NCI-H524 (cell line): ENCODE results near the gene MRAS.
"Not testable (repeated sequence)": the region's sequence is repeated elsewhere in the genome, so short reads cannot be mapped to it uniquely, and the experiment has no call there.

Experiments
- DNase-seq, 2 experiments: peaks; one replicate each; lab custom pipeline; 2025; lab: John Stamatoyannopoulos, UW

Gene MRAS

GRCh38 chr3:138367326-138367850 lies 19.0 kb downstream of the MRAS start:
- DNase-seq = no peak

DNA sequence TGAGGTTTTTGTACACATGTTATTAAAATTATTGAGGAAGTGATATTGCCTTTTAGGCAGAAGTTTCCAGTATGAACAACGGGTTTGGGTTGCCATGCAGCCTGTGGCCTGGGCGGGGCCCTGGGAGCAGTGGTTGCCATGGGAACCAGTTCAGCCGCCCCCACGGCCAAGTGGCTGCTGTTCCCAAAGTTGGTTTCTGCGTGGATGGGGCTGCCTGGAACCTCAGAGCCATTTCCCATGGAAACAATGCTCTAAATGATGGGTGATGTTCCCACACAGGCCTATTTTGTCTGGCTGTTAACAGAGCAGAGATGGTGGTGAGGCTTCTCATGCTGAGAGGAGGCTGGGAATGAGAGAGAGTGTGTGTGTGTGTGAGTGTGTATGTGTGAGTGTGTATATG lies 19.5 kb downstream of the MRAS start:
- no peak for DNase-seq

GRCh38 chr3:138369151-138369900 lies 20.9 kb downstream of the MRAS start:
- DNase-seq = no peak

GRCh38 chr3:138370321-138370720 lies 21.9 kb downstream of the MRAS start:
- no peak for DNase-seq

DNA sequence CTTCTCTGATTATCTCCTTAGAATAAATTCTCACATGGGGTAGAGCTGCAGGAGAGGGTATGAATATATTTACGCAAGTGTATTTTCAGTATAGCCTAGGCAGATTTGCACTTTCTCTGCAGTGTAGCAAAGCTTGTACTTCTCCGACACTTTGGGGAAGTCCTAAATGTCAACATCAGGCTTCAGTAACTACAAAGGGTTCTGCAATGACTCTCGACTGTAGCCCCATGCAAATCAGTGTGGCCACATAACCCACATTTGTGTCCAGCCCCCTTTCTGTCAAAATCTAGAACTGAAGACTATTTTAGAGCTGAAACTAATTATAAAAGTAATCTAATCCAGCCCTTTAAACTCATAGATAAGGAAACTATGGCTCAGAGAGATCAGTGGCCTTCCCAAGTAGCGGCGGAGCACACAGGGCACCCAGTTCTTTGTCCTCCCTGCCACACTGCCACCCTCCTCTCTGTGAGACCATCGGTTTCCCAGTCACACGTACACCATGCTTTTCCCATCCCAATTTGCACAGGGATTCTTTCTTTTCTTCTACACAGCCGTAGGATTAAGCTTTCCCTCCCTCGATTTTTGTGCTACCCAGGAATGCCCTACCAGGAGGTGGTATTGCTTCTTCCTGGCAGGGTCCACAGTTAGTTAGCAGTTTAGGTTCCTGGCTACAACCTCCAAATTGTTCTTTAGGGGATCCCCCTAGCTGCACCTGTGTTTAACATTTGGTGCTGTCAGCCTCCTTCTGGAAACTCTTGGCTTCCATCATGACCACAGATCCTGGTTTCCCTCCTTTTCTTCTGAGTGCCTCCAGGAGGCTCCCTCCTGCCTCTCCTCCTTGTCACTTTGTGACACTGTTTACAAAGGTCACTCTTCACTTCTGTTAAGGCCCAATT lies 22.9 kb downstream of the MRAS start:
- no peak for DNase-seq

DNA sequence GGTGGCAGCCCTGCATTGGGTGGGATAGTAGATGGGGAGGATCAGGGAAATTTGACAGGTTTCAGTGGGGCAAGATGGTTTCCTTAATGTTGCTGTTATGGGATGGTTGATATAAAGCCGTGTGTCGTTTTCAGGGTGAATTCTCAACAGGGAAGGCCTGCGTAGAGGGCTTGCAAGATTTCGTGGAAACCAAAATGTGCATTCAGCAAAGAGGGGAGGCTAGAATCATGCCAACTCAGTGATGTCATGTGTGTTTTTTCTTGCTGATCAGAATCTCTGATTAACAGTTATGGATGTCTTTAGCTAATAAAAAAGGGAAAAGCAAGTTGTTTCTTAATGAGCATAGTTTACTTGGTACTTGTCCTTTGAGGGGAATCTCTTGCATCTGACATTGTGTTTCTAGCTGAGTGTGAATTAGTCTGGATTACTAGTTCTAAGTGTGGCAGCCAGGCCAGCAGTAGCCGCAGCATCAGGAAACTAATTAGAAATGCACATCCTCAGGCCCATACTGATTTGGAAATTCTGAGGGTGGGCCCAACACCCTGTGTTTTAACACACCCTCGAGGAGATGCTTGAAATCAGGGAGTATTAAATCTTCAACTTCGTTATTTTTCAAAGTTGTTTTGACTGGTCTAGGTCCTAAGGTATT lies 24.8 kb downstream of the MRAS start:
- DNase-seq = no peak

- DNase-seq = no peak
Measured at GRCh38 chr3:138373736-138374094, 25.3 kb downstream of the MRAS start.

DNA sequence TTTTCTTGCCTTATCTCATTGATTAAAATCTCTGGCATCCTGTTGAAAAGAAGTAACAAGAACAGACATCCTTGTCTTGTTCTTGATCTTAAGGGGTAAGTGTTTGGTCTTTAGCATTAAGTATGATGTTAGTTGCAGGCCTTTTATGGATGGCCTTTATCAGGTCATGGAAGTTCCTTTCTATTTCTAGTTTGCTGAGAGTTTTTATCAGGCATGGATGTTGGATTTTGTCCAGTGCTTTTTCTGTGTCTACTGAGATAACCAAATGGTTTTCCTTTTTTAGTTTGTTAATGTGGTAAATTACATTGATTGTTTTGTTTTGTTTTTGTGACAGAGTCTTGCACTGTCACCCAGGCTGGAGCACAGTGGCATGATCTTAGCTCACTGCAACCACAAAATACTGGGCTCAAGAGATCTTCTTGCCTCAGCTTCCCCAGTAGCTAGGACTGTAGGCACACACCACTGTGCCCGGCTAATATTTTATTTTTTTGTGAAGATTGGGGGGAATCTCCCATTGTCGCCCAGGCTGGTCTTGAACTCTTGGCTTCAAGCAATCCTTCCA lies 26.3 kb downstream of the MRAS start:
- DNase-seq = no peak

DNA sequence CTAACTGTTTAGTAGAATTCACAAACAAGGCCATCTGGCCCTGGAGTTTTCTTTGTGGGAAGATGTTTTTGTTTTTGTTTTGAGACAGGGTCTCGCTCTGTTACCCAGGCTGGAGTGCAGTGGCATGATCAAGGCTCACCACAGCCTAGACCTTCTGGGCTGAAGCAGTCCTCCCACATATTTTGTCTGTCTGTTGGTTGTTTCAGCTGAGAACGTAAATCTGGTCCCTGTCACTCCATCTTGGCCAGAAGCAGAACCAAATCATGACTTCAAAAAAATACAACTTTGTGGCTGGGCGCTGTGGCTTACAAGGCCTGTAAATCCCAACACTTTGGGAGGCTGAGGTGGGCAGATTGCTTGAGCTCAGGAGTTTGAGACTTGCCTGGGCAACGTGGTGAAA lies 27.1 kb downstream of the MRAS start:
- no peak for DNase-seq

DNA sequence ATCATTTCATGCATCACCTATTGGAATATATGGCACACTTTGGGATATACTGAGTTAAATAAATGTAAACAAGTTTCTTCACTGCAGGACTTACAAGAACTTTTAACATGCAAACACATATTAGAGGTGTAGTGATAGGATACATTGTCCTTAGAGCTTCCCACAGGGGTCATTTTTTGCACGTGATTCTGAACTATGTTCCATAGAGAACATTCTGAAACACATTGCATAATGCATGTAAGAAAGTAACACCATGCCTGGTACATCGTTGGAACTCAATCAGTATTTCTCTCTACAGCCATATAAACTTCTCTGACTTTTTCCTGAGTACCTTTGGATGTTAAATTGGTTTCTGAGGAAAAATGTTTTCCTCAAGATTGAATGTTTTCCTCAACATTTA lies 28.3 kb downstream of the MRAS start:
- DNase-seq = no peak

- DNase-seq = not testable (repeated sequence)
Measured at GRCh38 chr3:138377212-138377611, 28.8 kb downstream of the MRAS start.

DNA sequence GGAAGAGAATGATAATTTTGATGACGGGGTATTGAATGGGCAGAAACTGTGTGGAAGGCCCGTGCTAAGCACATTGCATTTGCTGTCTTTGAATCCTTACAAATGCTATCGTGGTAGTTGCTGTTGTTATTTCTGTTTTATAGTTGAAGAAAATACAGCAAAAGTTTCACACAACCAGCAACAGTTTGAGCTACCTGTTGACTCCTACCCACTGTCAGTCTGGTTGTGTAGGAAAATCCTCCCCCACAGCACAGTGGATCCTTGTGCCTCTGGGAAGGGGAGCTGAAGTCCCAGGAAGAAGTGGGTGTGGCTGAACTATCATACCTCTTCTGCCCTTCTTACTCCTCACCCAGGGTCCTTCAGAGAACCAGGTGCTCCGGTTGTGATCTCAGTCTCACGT lies 29.4 kb downstream of the MRAS start:
- DNase-seq = no peak

DNA sequence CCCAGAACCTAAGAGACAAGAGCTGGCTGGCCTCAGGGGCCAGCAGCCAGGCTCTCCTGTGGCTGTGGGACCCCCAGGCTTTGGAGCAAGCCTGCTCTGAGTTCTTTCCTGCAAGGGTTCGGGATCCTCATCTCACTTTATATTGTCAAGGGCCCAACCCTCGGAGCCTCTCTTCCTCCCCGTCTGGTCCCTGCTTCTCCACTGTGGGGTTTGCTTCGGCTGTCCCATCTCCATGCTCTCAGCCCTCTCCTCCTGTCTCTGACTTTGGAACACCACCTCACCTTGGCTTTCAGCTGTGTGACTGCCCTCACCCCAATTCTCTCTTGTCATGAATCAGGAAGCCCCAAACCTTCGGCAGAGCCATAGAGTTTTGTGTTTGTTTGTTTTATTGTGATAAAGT lies 30.0 kb downstream of the MRAS start:
- DNase-seq = no peak

DNA sequence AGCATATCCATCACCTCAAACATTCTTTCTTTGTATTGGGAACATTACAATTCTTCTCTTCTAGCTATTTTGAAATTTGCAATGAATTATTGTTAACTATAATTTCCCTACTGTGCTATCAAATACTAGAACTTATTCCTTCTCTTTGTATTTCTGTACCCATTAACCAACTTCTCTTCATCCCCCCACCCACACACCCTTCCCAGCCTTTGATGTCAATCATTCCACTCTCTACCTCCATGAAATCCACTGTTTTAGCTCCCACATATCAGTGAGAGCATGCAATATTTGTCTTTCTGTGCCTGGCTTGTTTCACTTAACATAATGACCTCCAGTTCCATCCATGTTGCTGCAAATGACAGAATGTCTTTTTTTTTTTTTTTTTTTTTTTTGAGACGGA lies 30.6 kb downstream of the MRAS start:
- no peak for DNase-seq

DNA sequence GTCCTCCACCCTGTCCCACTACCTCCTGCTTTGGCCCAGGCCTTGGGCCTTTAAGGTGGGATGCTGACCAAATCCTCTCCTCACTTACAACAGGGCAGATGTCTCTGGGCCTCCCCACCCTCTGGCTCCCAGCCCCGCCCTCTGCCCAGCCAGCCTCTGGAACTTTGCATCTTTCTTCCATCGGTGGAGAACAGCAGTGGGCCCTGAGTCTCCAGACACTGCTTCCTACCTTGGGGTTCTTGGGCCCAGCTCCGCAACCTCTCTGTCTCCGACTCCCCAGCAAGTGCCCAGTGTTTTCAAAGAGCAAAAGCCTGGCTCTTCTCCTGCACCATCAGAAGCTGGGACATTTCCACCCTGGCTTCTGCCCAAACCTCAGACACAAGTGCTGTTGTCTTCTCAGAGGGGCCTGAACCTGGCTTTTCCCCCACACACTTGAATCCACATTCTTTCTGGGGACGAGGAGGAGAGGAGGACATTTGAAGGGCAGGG lies 33.1 kb downstream of the MRAS start:
- DNase-seq = no peak

DNA sequence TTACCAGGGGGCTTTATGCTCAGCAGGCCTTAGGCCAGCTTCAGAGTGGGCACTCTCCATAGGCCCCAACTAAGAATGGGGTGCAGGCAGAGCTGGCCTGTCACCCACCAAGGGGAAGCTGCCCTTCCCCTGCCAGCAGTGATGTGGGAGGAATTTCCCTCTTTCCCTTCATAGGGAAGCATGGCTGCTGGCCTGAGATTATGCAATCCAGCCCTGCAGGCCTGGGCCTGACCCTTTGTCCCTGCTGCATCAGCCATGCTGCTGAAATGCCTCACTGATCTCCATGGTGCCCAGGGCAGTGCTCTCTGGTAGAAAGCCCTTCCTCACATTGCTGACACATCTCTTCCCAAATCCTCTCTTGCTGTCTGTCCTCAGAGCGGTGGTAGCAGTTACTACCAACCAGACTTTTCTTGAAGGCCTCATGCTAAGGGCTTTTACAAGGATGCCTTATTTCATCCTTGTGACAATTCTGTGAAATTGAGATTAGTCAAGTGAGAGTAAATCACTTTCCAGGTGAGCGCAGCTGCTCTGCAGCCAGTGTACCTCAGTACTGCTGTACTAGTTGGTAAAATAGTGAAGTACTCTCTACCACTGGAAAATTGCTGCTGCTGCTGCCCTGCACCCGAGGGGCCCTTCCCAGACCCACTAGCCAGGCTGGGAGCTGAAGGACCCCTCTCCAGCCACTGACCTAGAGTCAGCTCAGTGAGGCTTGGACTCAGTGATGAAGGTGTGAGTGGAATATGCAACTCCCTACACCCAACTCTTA lies 33.8 kb downstream of the MRAS start:
- DNase-seq = no peak

DNA sequence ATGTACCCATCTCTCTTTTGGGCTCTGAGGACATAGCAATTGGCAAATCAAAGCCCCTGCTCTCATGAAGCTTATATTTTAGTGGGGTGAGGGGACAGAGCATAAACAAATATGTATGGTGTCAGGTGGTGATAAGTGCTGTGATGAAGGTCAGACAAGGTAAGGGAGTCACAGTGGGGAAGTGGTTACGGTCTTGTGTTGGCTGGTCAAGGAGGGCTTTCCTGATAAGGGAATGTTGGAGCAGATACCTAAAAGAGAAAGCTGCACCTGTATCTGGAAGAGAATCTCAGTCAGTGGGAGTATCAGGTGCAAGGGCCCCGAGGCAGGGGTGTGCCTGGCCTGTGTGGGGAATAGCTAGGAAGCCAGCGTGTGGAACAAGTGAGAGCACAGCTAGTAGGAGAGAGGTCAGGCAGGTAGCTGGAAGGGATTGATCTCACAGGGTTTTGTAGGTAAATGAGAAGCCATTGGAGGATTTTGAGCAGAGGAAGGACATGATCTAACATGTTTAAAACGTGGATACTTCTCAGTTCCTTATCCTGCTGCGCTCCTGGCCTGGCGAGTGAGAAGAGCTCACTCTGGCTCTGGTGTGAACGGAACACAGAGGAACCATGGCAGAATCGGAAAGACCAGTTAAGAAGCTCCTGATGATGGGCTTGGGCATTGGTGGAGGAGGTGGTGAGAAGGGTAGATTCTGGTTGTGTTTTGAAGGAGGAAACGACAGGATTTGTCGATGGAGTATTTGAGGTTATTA lies 35.5 kb downstream of the MRAS start:
- no peak for DNase-seq

GRCh38 chr3:138384531-138384930 lies 36.2 kb downstream of the MRAS start:
- no peak for DNase-seq

- no peak for DNase-seq
Measured at GRCh38 chr3:138384976-138385375, 36.6 kb downstream of the MRAS start.

DNA sequence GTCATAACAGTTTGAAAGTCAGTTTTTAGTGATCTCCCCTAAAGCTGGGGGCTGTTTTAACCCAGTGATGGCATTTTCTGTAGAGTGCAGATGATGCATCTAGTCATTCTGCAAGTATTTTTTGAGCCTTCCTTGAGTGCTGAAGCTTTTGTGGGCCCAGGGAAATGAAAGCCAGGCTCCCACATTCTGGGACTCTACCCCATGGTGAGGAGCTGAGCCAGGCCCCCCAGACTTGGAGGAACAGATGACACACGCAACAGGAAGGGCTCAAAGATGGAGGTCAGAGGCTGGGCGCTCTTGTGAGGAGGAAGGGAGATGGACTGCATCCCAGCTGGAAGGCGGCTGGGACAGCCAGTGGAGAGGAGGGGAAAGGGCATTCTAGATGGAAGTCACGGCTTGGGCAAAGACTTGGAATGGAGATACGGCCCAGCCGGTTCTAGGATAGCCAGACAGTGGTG lies 40.8 kb downstream of the MRAS start:
- DNase-seq = no peak
